ENCODE data around the gene NAT9.

Gene NAT9

GRCh38 chr17:74780443-74781238, 4.5 kb upstream of the NAT9 start:
- WGBS (ENCODE audit: insufficient coverage, insufficient read length): no CpG with 5 or more reads among the region's 7 CpGs
- Histone ChIP-seq H3K4me1 (ENCODE audit: control insufficient read depth, insufficient read depth, low read length) (no peaks in the 10 kb centered on the region), H3K9me3 (ENCODE audit: control insufficient read depth, insufficient read depth, low read length) (no peaks in the 10 kb centered on the region), H3K4me3 (ENCODE audit: low read length) (no peak overlapping the region), H3K27ac (ENCODE audit: low read length) (no peak overlapping the region), H3K36me3 (ENCODE audit: control insufficient read depth, insufficient read depth, low read length) (no peaks in the 10 kb centered on the region), H3K27me3 (ENCODE audit: control insufficient read depth, insufficient read depth, low read length) (no peaks in the 10 kb centered on the region)
- DNase-seq (ENCODE audit: low read depth, low spot score): peak; percentile 22

GRCh38 chr17:74779948-74780400, 3.8 kb upstream of the NAT9 start:
- no peaks in the 10 kb centered on the region for H3K36me3 ChIP-seq (ENCODE audit: control insufficient read depth, insufficient read depth, low read length)
- no peak overlapping the region for H3K4me3 ChIP-seq (ENCODE audit: low read length)
- no peaks in the 10 kb centered on the region for H3K9me3 ChIP-seq (ENCODE audit: control insufficient read depth, insufficient read depth, low read length)
- WGBS (ENCODE audit: insufficient coverage, insufficient read length): no CpG with 5 or more reads among the region's 11 CpGs
- no peak overlapping the region for H3K27ac ChIP-seq (ENCODE audit: low read length)
- H3K4me1 ChIP-seq (ENCODE audit: control insufficient read depth, insufficient read depth, low read length): no peaks in the 10 kb centered on the region
- DNase-seq (ENCODE audit: low read depth, low spot score): no peak
- H3K27me3 ChIP-seq (ENCODE audit: control insufficient read depth, insufficient read depth, low read length): no peaks in the 10 kb centered on the region

GRCh38 chr17:74779501-74779900, 3.4 kb upstream of the NAT9 start:
- H3K27me3 ChIP-seq (ENCODE audit: control insufficient read depth, insufficient read depth, low read length): no peaks in the 10 kb centered on the region
- H3K36me3 ChIP-seq (ENCODE audit: control insufficient read depth, insufficient read depth, low read length): no peaks in the 10 kb centered on the region
- no peak overlapping the region for H3K27ac ChIP-seq (ENCODE audit: low read length)
- no peaks in the 10 kb centered on the region for H3K4me1 ChIP-seq (ENCODE audit: control insufficient read depth, insufficient read depth, low read length)
- no peak for DNase-seq (ENCODE audit: low read depth, low spot score)
- H3K4me3 ChIP-seq (ENCODE audit: low read length): no peak overlapping the region
- WGBS (ENCODE audit: insufficient coverage, insufficient read length): no CpG with 5 or more reads among the region's 8 CpGs
- H3K9me3 ChIP-seq (ENCODE audit: control insufficient read depth, insufficient read depth, low read length): no peaks in the 10 kb centered on the region

- WGBS (ENCODE audit: insufficient coverage, insufficient read length): no CpG with 5 or more reads among the region's 5 CpGs
- no peak for DNase-seq (ENCODE audit: low read depth, low spot score)
- Histone ChIP-seq H3K36me3 (ENCODE audit: control insufficient read depth, insufficient read depth, low read length) (no peaks in the 10 kb centered on the region), H3K9me3 (ENCODE audit: control insufficient read depth, insufficient read depth, low read length) (no peaks in the 10 kb centered on the region), H3K27me3 (ENCODE audit: control insufficient read depth, insufficient read depth, low read length) (no peaks in the 10 kb centered on the region), H3K4me3 (ENCODE audit: low read length) (no peak overlapping the region), H3K4me1 (ENCODE audit: control insufficient read depth, insufficient read depth, low read length) (no peaks in the 10 kb centered on the region), H3K27ac (ENCODE audit: low read length) (no peak overlapping the region)
Measured at GRCh38 chr17:74778960-74779359, 2.8 kb upstream of the NAT9 start.

- no peak for DNase-seq (ENCODE audit: low read depth, low spot score)
- H3K27me3 ChIP-seq (ENCODE audit: control insufficient read depth, insufficient read depth, low read length): no peaks in the 10 kb centered on the region
- H3K4me3 ChIP-seq (ENCODE audit: low read length): no peak overlapping the region
- WGBS (ENCODE audit: insufficient coverage, insufficient read length): no CpG with 5 or more reads among the region's 6 CpGs
- H3K27ac ChIP-seq (ENCODE audit: low read length): no peak overlapping the region
- no peaks in the 10 kb centered on the region for H3K9me3 ChIP-seq (ENCODE audit: control insufficient read depth, insufficient read depth, low read length)
- peaks cover 5% of the 10 kb centered on the region; the same call in 1 of the 2 replicates for H3K36me3 ChIP-seq (ENCODE audit: control insufficient read depth, insufficient read depth, low read length)
- no peaks in the 10 kb centered on the region for H3K4me1 ChIP-seq (ENCODE audit: control insufficient read depth, insufficient read depth, low read length)
Measured at GRCh38 chr17:74777901-74778515, 1.9 kb upstream of the NAT9 start.

- WGBS (ENCODE audit: insufficient coverage, insufficient read length): no CpG with 5 or more reads among the region's 10 CpGs
- H3K36me3 ChIP-seq (ENCODE audit: control insufficient read depth, insufficient read depth, low read length): peaks cover 10% of the 10 kb centered on the region
- H3K4me3 ChIP-seq (ENCODE audit: low read length): peak overlapping the region; percentile 65; the same call in 1 of the 2 replicates
- no peaks in the 10 kb centered on the region for H3K27me3 ChIP-seq (ENCODE audit: control insufficient read depth, insufficient read depth, low read length)
- H3K27ac ChIP-seq (ENCODE audit: low read length): no peak overlapping the region
- DNase-seq (ENCODE audit: low read depth, low spot score): no peak
- no peaks in the 10 kb centered on the region for H3K4me1 ChIP-seq (ENCODE audit: control insufficient read depth, insufficient read depth, low read length)
- no peaks in the 10 kb centered on the region for H3K9me3 ChIP-seq (ENCODE audit: control insufficient read depth, insufficient read depth, low read length)
Measured at GRCh38 chr17:74776990-74777389, 845 bp upstream of the NAT9 start.

GRCh38 chr17:74775409-74776043, 619 bp downstream of the NAT9 start:
- no peaks in the 10 kb centered on the region for H3K27me3 ChIP-seq (ENCODE audit: control insufficient read depth, insufficient read depth, low read length)
- no peaks in the 10 kb centered on the region for H3K9me3 ChIP-seq (ENCODE audit: control insufficient read depth, insufficient read depth, low read length)
- H3K27ac ChIP-seq (ENCODE audit: low read length): no peak overlapping the region
- H3K4me1 ChIP-seq (ENCODE audit: control insufficient read depth, insufficient read depth, low read length): 0 out of 2 replicates have a peak, but pooled peaks cover under 1% of the 10 kb centered on the region
- no CpG with 5 or more reads among the region's 12 CpGs for whole genome bisulfite sequencing (ENCODE audit: insufficient coverage, insufficient read length)
- DNase-seq (ENCODE audit: low read depth, low spot score): no peak
- peak overlapping the region; percentile 68; the same call in 1 of the 2 replicates for H3K4me3 ChIP-seq (ENCODE audit: low read length)
- H3K36me3 ChIP-seq (ENCODE audit: control insufficient read depth, insufficient read depth, low read length): peaks cover 16% of the 10 kb centered on the region

GRCh38 chr17:74773871-74774286, 2.3 kb downstream of the NAT9 start:
- no peaks in the 10 kb centered on the region for H3K27me3 ChIP-seq (ENCODE audit: control insufficient read depth, insufficient read depth, low read length)
- no CpG with 5 or more reads among the region's 6 CpGs for WGBS (ENCODE audit: insufficient coverage, insufficient read length)
- no peak overlapping the region for H3K27ac ChIP-seq (ENCODE audit: low read length)
- H3K9me3 ChIP-seq (ENCODE audit: control insufficient read depth, insufficient read depth, low read length): no peaks in the 10 kb centered on the region
- peaks cover 18% of the 10 kb centered on the region for H3K36me3 ChIP-seq (ENCODE audit: control insufficient read depth, insufficient read depth, low read length)
- H3K4me3 ChIP-seq (ENCODE audit: low read length): no peak overlapping the region
- DNase-seq (ENCODE audit: low read depth, low spot score): no peak
- 0 out of 2 replicates have a peak, but pooled peaks cover 1% of the 10 kb centered on the region for H3K4me1 ChIP-seq (ENCODE audit: control insufficient read depth, insufficient read depth, low read length)

- Histone ChIP-seq H3K27me3 (ENCODE audit: control insufficient read depth, insufficient read depth, low read length) (no peaks in the 10 kb centered on the region), H3K4me3 (ENCODE audit: low read length) (no peak overlapping the region), H3K4me1 (ENCODE audit: control insufficient read depth, insufficient read depth, low read length) (0 out of 2 replicates have a peak, but pooled peaks cover 1% of the 10 kb centered on the region), H3K36me3 (ENCODE audit: control insufficient read depth, insufficient read depth, low read length) (peaks cover 21% of the 10 kb centered on the region), H3K27ac (ENCODE audit: low read length) (no peak overlapping the region), H3K9me3 (ENCODE audit: control insufficient read depth, insufficient read depth, low read length) (no peaks in the 10 kb centered on the region)
- WGBS (ENCODE audit: insufficient coverage, insufficient read length): no CpG with 5 or more reads among the region's 6 CpGs
- DNase-seq (ENCODE audit: low read depth, low spot score): no peak
Measured at GRCh38 chr17:74773414-74773813, 2.7 kb downstream of the NAT9 start.

- no peak overlapping the region for H3K27ac ChIP-seq (ENCODE audit: low read length)
- no peaks in the 10 kb centered on the region for H3K27me3 ChIP-seq (ENCODE audit: control insufficient read depth, insufficient read depth, low read length)
- no peaks in the 10 kb centered on the region for H3K9me3 ChIP-seq (ENCODE audit: control insufficient read depth, insufficient read depth, low read length)
- no CpG with 5 or more reads among the region's 13 CpGs for WGBS (ENCODE audit: insufficient coverage, insufficient read length)
- H3K4me1 ChIP-seq (ENCODE audit: control insufficient read depth, insufficient read depth, low read length): 0 out of 2 replicates have a peak, but pooled peaks cover 1% of the 10 kb centered on the region
- H3K4me3 ChIP-seq (ENCODE audit: low read length): no peak overlapping the region
- DNase-seq (ENCODE audit: low read depth, low spot score): no peak
- H3K36me3 ChIP-seq (ENCODE audit: control insufficient read depth, insufficient read depth, low read length): peaks cover 21% of the 10 kb centered on the region
Measured at GRCh38 chr17:74772053-74772452, 4.1 kb downstream of the NAT9 start.

Measured in iPS DF 6.9 (cell line).